Measurements from ENCODE around the gene NEURL1. TPM values are rescaled to one million over a fixed set of nuclear protein-coding genes. Genes with fewer than 3 reads are reported as not detected.
"Not testable (repeated sequence)": the region's sequence is repeated elsewhere in the genome, so short reads cannot be mapped to it uniquely, and the experiment has no call there.

The NEURL1 gene
- total and polyA plus RNA-seq, 8 donors: 0.89 to 136 (median 3.0) TPM

DNA sequence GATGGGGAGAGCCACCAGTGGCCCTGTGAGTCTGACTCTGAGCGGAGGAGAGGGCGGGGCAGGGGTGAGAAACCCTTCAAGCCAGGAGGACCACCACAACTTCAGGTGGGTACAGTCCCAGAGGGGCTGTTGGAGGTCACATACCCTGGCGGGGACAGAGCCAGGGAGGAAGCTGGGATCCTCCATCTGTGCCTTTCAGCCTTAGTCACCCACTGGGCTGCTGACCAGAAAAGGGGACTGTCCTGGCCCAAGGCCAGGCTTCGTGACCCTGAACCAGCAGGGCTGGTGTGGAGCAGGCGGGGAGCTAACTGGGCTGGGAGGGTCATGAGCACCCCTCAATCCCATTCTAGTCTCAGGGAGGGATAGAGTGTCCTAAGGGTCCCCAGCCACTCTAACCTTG lies 13.0 kb upstream of the NEURL1 start:
- peaks cover 0 to 6% (median 0%) of the 10 kb centered on the region in 3 donors for H3K27me3 ChIP-seq
- TF ChIP-seq EP300 (IDR thresholded peaks at IDR 0.05) (no peak), POLR2A (IDR thresholded peaks at IDR 0.05) (no peak), POLR2AphosphoS5 (IDR thresholded peaks at IDR 0.05) (no peak)
- TF ChIP-seq, protein P1, sequence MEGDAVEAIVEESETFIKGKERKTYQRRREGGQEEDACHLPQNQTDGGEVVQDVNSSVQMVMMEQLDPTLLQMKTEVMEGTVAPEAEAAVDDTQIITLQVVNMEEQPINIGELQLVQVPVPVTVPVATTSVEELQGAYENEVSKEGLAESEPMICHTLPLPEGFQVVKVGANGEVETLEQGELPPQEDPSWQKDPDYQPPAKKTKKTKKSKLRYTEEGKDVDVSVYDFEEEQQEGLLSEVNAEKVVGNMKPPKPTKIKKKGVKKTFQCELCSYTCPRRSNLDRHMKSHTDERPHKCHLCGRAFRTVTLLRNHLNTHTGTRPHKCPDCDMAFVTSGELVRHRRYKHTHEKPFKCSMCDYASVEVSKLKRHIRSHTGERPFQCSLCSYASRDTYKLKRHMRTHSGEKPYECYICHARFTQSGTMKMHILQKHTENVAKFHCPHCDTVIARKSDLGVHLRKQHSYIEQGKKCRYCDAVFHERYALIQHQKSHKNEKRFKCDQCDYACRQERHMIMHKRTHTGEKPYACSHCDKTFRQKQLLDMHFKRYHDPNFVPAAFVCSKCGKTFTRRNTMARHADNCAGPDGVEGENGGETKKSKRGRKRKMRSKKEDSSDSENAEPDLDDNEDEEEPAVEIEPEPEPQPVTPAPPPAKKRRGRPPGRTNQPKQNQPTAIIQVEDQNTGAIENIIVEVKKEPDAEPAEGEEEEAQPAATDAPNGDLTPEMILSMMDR (IDR thresholded peaks at IDR 0.05): no peak
- no peak for DNase-seq
- WGBS, 5 donors: 66 to 86% (median 71%) methylated on average over 3 to 5 of the region's 5 CpGs
- H3K36me3 ChIP-seq: no peaks in the 10 kb centered on the region
- no peak overlapping the region for H3K4me3 ChIP-seq
- intact Hi-C loops (cut with DNase I; ENCODE audit: low total_unique reads): loop anchor here (5.0 kb wide), 1 partner anchor 63 kb away; no protein-coding TSS in a partner anchor
- no peak overlapping the region for H3K27ac ChIP-seq
- H3K4me1 ChIP-seq: peaks cover 0 to 9% (median 2%) of the 10 kb centered on the region in 4 donors
- no peaks in the 10 kb centered on the region for H3K9me3 ChIP-seq

DNA sequence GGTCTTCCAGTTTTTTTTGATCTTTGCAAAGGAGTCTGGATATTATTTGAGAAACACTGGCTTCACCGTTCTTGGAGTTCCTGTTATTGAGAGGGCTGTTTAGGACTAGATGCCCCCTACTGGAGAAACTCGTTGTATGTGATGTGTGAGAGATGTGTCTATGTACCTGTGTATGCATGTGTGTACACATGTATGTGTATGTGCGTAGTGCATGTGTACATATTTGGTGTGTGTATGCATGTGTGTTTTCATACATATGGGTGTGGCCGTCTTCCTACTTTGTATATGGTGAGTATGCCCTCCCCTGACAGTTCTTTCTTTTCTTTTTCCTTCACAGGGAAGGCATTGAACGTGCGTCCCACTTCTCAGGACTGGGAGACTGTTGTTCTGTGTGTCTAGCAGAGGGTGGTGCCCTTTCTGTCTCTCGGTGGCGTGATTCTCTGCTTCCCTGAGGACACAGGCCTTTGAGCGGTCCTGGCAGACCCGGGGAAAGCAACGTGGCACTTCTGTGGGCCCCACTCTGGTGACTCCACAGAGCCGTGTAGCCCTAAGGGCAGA lies 11.5 kb upstream of the NEURL1 start:
- intact Hi-C loops (cut with DNase I; ENCODE audit: low total_unique reads): loop anchor here (5.0 kb wide), 1 partner anchor 65 kb away; no protein-coding TSS in a partner anchor
- TF ChIP-seq EP300 (IDR thresholded peaks at IDR 0.05): no peak
- TF ChIP-seq, protein P1 (IDR thresholded peaks at IDR 0.05): peak in 5 of 7 experiments; percentile 18 to 61 (median 43)
- H3K9me3 ChIP-seq: no peaks in the 10 kb centered on the region
- DNase-seq: peak in 1 of 2 donors; percentile 83
- H3K4me3 ChIP-seq: no peak overlapping the region
- peaks cover 0 to 14% (median 5%) of the 10 kb centered on the region in 4 donors for H3K4me1 ChIP-seq
- 45 to 57% (median 55%) methylated on average over 11 to 12 of the region's 12 CpGs for WGBS, 5 donors
- H3K27me3 ChIP-seq: peaks cover 0 to 6% (median 0%) of the 10 kb centered on the region in 3 donors
- no peak overlapping the region for H3K27ac ChIP-seq
- no peaks in the 10 kb centered on the region for H3K36me3 ChIP-seq

- intact Hi-C loops (cut with DNase I; ENCODE audit: low total_unique reads): not testable (repeated sequence)
Observed at GRCh38 chr10:103486635-103487409, 6.7 kb upstream of the NEURL1 start.

GRCh38 chr10:103487410-103487708 lies 6.1 kb upstream of the NEURL1 start:
- TF ChIP-seq EP300 (IDR thresholded peaks at IDR 0.05): no peak
- H3K36me3 ChIP-seq: no peaks in the 10 kb centered on the region
- H3K27ac ChIP-seq: no peak overlapping the region
- H3K27me3 ChIP-seq: peaks cover 0 to 2% (median 0%) of the 10 kb centered on the region in 3 donors
- DNase-seq: no peak
- H3K4me1 ChIP-seq: peaks cover 0 to 10% (median 5%) of the 10 kb centered on the region in 4 donors
- H3K9me3 ChIP-seq: no peaks in the 10 kb centered on the region
- WGBS, 5 donors: 68 to 89% (median 71%) methylated on average over 2 of the region's 2 CpGs
- no peak overlapping the region for H3K4me3 ChIP-seq
- intact Hi-C loops (cut with DNase I; ENCODE audit: low total_unique reads): no loop called here

More at GRCh38 chr10:103486635-103487409, 6.7 kb upstream of the NEURL1 start:
- not testable (repeated sequence) for H3K27me3 ChIP-seq, H3K9me3 ChIP-seq, DNase-seq, H3K27ac ChIP-seq, H3K4me3 ChIP-seq, H3K36me3 ChIP-seq
- peaks cover 0 to 10% (median 3%) of the 10 kb centered on the region in 4 donors for H3K4me1 ChIP-seq
- WGBS, 5 donors: 76 to 92% (median 83%) methylated on average over 7 to 8 of the region's 8 CpGs

GRCh38 chr10:103490986-103491314 lies 2.6 kb upstream of the NEURL1 start:
- Histone ChIP-seq H3K36me3 (no peaks in the 10 kb centered on the region), H3K27me3 (peaks cover 10 to 38% (median 34%) of the 10 kb centered on the region in 3 donors), H3K4me3 (no peak overlapping the region), H3K9me3 (no peaks in the 10 kb centered on the region), H3K4me1 (peaks cover 16 to 26% (median 20%) of the 10 kb centered on the region in 4 donors), H3K27ac (no peak overlapping the region)
- no peak for DNase-seq
- WGBS, 5 donors: 71 to 90% (median 82%) methylated on average over 1 of the region's 1 CpG; no CpG with 5 or more reads in 1 of the 5 donors
- intact Hi-C loops (cut with DNase I; ENCODE audit: low total_unique reads): no loop called here
- no peak for TF ChIP-seq EP300 (IDR thresholded peaks at IDR 0.05)

All from stomach (tissue), 9 donors.